GM08714 (cell line): ENCODE results near the gene GALNT7.

ENCODE experiments used
- H3K4me3 ChIP-seq: fragments of 200-500 bp; sonication (Bioruptor generic); 2 replicates; pipeline ENCODE4 v1.5.1; 2014; ENCODE audit warnings: mild to moderate bottlenecking, low read length, inconsistent platforms
- ZNF274 ChIP-seq: IDR thresholded peaks from 2 replicates; pipeline ENCODE4 v1.6.1; 2012; ENCODE audit warnings: mild to moderate bottlenecking, low read depth, low read length

GALNT7 gene

GRCh38 chr4:173247321-173247720 lies 78.7 kb downstream of the GALNT7 start:
- peak overlapping the region; percentile 20; the same call in 1 of the 2 replicates for H3K4me3 ChIP-seq
- no peak for TF ChIP-seq ZNF274

- no peak for TF ChIP-seq ZNF274
- no peak overlapping the region for H3K4me3 ChIP-seq
Observed at GRCh38 chr4:173248690-173249089, 80.1 kb downstream of the GALNT7 start.

GRCh38 chr4:173252024-173252935 lies 83.7 kb downstream of the GALNT7 start:
- TF ChIP-seq ZNF274, result no peak
- H3K4me3 ChIP-seq, result no peak overlapping the region

- H3K4me3 ChIP-seq, result no peak overlapping the region
- no peak for TF ChIP-seq ZNF274
Observed at GRCh38 chr4:173253561-173253960, 85.0 kb downstream of the GALNT7 start.

GRCh38 chr4:173254646-173255045 lies 86.0 kb downstream of the GALNT7 start:
- no peak overlapping the region for H3K4me3 ChIP-seq
- TF ChIP-seq ZNF274, result no peak

- H3K4me3 ChIP-seq, result no peak overlapping the region
- no peak for TF ChIP-seq ZNF274
Observed at GRCh38 chr4:173256825-173257224, 88.2 kb downstream of the GALNT7 start.

- no peak for TF ChIP-seq ZNF274
Observed at GRCh38 chr4:173257732-173258717, 89.4 kb downstream of the GALNT7 start.

GRCh38 chr4:173258866-173259265 lies 90.3 kb downstream of the GALNT7 start:
- H3K4me3 ChIP-seq, result no peak overlapping the region
- no peak for TF ChIP-seq ZNF274

More at GRCh38 chr4:173257732-173258717, 89.4 kb downstream of the GALNT7 start:
- no peak overlapping the region for H3K4me3 ChIP-seq

GRCh38 chr4:173259310-173259709 lies 90.7 kb downstream of the GALNT7 start:
- TF ChIP-seq ZNF274, result no peak
- no peak overlapping the region for H3K4me3 ChIP-seq

- H3K4me3 ChIP-seq, result no peak overlapping the region
- no peak for TF ChIP-seq ZNF274
Observed at GRCh38 chr4:173261052-173261451, 92.4 kb downstream of the GALNT7 start.

- no peak overlapping the region for H3K4me3 ChIP-seq
- TF ChIP-seq ZNF274, result no peak
Observed at GRCh38 chr4:173262375-173262774, 93.8 kb downstream of the GALNT7 start.

GRCh38 chr4:173264245-173264644 lies 95.6 kb downstream of the GALNT7 start:
- TF ChIP-seq ZNF274, result no peak
- no peak overlapping the region for H3K4me3 ChIP-seq

- TF ChIP-seq ZNF274, result no peak
- H3K4me3 ChIP-seq, result no peak overlapping the region
Observed at GRCh38 chr4:173264684-173265185, 96.1 kb downstream of the GALNT7 start.

- no peak for TF ChIP-seq ZNF274
Observed at GRCh38 chr4:173265751-173266150, 97.1 kb downstream of the GALNT7 start.

More at GRCh38 chr4:173265751-173266150, 97.1 kb downstream of the GALNT7 start:
- no peak overlapping the region for H3K4me3 ChIP-seq
